ENCODE measurements around the gene ALDH3A1. TPM values are rescaled to one million over a fixed set of nuclear protein-coding genes. Genes with fewer than 3 reads are reported as not detected.
A peak's percentile ranks its signal among the peaks of the same experiment; 100 is the strongest.

ALDH3A1 gene
- total RNA-seq, 1 experiment from 2014 or later = 0.39 TPM

DNA sequence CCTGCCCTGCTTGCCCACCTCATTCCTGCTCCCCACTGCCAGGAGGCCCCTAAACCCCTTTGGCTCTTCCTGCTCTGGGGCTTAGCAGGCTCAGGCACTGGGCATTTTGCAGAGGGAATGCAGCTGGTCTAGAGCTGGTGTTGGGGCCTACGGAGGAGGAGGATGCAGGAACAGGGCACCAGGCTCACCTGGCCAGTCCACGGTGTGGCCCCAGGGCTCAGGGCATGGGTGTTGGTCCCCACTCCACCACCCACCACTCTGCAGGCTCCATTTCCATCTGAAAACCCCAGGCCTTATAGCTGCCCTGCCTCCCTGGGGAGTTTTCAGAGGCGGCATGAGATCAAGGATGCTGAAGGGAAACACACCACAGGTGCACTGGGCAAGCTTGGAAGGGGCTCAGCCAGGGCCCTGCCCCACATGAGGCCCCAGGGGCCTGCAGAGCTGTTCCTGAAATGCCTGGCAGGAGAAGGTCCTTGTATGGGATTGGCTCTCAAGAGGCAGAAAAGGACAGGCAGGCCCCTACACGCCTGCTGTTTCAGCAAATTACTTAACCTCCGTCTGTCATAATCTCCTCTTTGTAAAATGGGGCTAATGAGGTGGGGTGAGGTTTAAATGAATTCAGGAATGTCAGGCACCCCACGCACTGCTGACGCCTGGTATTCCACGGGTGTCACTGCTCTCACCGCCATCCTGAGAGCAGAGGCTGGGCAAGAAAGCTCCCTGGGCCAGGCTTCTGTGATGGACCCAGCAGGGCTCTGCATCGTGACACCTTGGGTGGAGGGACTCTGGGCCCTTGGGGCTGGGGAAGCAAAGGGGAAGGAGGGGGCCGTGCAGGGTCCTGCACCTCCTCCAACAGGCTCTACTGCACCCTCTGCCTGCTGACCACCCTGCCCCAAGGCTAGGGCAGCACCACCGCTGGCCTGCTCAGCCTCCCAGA lies 41.0 kb downstream of the ALDH3A1 start:
- H2BK12ac ChIP-seq (ENCODE audit: insufficient read length, low read depth, low read length) = no peak overlapping the region
- H2BK20ac ChIP-seq (ENCODE audit: low read depth, low read length, poor library complexity, severe bottlenecking) = no peak overlapping the region
- no peak overlapping the region for H4K8ac ChIP-seq (replicated peaks; ENCODE audit: insufficient read length, low read depth, low read length)
- no peak overlapping the region for H2BK5ac ChIP-seq (ENCODE audit: insufficient read length, low read length)
- no peaks in the 10 kb centered on the region for H3K27me3 ChIP-seq (ENCODE audit: insufficient read depth, low read length)
- H3K9me3 Mint-ChIP-seq = no peaks in the 10 kb centered on the region
- no peaks in the 10 kb centered on the region for H4K20me1 ChIP-seq (ENCODE audit: control insufficient read depth, insufficient read depth, insufficient read length)
- H3K27ac Mint-ChIP-seq = peak overlapping the region in 1 of 3 experiments; percentile 18; a peak in 1 of 7 replicates
- TF ChIP-seq, protein P1, sequence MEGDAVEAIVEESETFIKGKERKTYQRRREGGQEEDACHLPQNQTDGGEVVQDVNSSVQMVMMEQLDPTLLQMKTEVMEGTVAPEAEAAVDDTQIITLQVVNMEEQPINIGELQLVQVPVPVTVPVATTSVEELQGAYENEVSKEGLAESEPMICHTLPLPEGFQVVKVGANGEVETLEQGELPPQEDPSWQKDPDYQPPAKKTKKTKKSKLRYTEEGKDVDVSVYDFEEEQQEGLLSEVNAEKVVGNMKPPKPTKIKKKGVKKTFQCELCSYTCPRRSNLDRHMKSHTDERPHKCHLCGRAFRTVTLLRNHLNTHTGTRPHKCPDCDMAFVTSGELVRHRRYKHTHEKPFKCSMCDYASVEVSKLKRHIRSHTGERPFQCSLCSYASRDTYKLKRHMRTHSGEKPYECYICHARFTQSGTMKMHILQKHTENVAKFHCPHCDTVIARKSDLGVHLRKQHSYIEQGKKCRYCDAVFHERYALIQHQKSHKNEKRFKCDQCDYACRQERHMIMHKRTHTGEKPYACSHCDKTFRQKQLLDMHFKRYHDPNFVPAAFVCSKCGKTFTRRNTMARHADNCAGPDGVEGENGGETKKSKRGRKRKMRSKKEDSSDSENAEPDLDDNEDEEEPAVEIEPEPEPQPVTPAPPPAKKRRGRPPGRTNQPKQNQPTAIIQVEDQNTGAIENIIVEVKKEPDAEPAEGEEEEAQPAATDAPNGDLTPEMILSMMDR (conservative IDR thresholded peaks at IDR 0.05) = no peak
- DNase-seq = peak; percentile 30
- H3K4me2 ChIP-seq (ENCODE audit: insufficient read depth, insufficient read length, low read length) = no peak overlapping the region
- no peak overlapping the region for H4K5ac ChIP-seq (ENCODE audit: insufficient read length, low read depth, low read length)
- H2BK120ac ChIP-seq (ENCODE audit: low read depth, low read length, poor library complexity, severe bottlenecking) = no peak overlapping the region
- no peaks in the 10 kb centered on the region for H3K9me3 ChIP-seq (ENCODE audit: control insufficient read depth, low read depth, low read length)
- no peaks in the 10 kb centered on the region for H3K23me2 ChIP-seq (ENCODE audit: insufficient read length, low read depth, low read length, poor library complexity, severe bottlenecking)
- H3K4me1 ChIP-seq (ENCODE audit: insufficient read depth, low read length) = no peaks in the 10 kb centered on the region; the same call in 1 of the 2 replicates
- H3K4me3 Mint-ChIP-seq = no peak overlapping the region
- H3T11ph ChIP-seq (ENCODE audit: low read length) = no peak overlapping the region
- no peak overlapping the region for H4K91ac ChIP-seq (ENCODE audit: insufficient read length, low read depth, low read length)
- WGBS (ENCODE audit: extremely low coverage, insufficient read length, low lambda C conversion rate) = no CpG with 5 or more reads among the region's 12 CpGs
- no peak overlapping the region for H3K14ac ChIP-seq (ENCODE audit: insufficient read depth, low read length)
- H2BK15ac ChIP-seq (ENCODE audit: low read depth, low read length) = no peak overlapping the region
- no peak overlapping the region for H3K27ac ChIP-seq (ENCODE audit: insufficient read length, low read depth, low read length)
- H2AK5ac ChIP-seq (ENCODE audit: insufficient read length, low read length) = no peak overlapping the region
- no peaks in the 10 kb centered on the region for H3K36me3 Mint-ChIP-seq (ENCODE audit: insufficient read depth in 1 of 3, low read depth in 3 of 3)
- no peak overlapping the region for H3K9ac ChIP-seq (ENCODE audit: extremely low read depth, insufficient read length, low read length)
- H3K79me2 ChIP-seq (ENCODE audit: insufficient read depth, low read length) = no peaks in the 10 kb centered on the region
- peaks cover 32 to 42% of the 10 kb centered on the region in 2 experiments for H3K4me1 Mint-ChIP-seq
- H3K18ac ChIP-seq (ENCODE audit: insufficient read length, low read depth, low read length) = no peak overlapping the region
- no peaks in the 10 kb centered on the region for H3K79me1 ChIP-seq (ENCODE audit: insufficient read depth, low read depth, low read length, poor library complexity, severe bottlenecking)
- H3K27me3 Mint-ChIP-seq (ENCODE audit: low read depth) = no peaks in the 10 kb centered on the region
- H3K56ac ChIP-seq (ENCODE audit: insufficient read length, low read depth, low read length) = no peak overlapping the region
- H3K23ac ChIP-seq (ENCODE audit: insufficient read length, low read depth, low read length) = no peak overlapping the region
- no peak overlapping the region for H3K4ac ChIP-seq (ENCODE audit: low read depth, low read length)
- no peak overlapping the region for H2AFZ ChIP-seq (ENCODE audit: low read length)
